Right lobe of liver (tissue), 4 donors: Measurements from ENCODE around the gene LRP6.

ENCODE experiments used
- CTCF ChIP-seq, 4 donors: fragments of 200-600 bp in 3 of 4; fragments of 450-650 bp in 1 of 4; IDR thresholded peaks; one replicate each; pipeline versions ENCODE4 v1.5.1 to v1.8.0; 2016 to 2022; ENCODE audit warnings: antibody characterized with exemption in 4 of 4, mild to moderate bottlenecking in 2 of 4
- POLR2A ChIP-seq: fragments of 450-650 bp; IDR thresholded peaks from one replicate; pipeline ENCODE4 v1.6.1; 2017; ENCODE audit warnings: antibody characterized with exemption, mild to moderate bottlenecking
- donor health status: DM: no; HTN: no; CAD: no.
- donor health status: DM: no; HTN: no; CAD: no.
- donor health status: DM: no; HTN: yes; CAD: no.

DNA sequence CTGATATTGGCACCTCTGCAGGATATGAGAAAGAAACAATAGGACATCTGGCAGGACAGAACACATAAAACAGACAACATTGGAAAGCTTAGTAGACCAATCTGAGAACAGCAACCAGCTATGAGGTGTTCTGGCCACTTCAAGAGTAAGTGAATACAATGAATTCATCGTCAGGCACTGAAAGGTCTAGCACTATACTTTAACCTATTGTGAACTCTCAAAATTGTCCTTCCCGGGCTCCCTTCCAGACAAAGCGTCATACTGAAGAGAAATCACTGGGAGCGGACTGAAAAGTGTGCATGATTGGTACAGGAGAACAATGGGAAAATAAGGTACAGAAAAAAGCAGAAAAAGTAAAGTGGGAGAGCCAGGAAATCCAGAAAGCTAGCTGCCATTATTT, 75.8 kb downstream of the LRP6 start:
- TF ChIP-seq CTCF (IDR thresholded peaks at IDR 0.05) (no peak), POLR2A (no peak)
